GM21447 (cell line): ENCODE results near the gene SVEP1.
"Not testable (repeated sequence)": the region's sequence is repeated elsewhere in the genome, so short reads cannot be mapped to it uniquely, and the experiment has no call there.

Experiments used
- ATAC-seq: cut with Tn5 transposase; IDR thresholded peaks from one replicate; pipeline ENCODE4 v1.9.1; 2021; ENCODE audit not compliant: unreplicated experiment

The SVEP1 gene

DNA sequence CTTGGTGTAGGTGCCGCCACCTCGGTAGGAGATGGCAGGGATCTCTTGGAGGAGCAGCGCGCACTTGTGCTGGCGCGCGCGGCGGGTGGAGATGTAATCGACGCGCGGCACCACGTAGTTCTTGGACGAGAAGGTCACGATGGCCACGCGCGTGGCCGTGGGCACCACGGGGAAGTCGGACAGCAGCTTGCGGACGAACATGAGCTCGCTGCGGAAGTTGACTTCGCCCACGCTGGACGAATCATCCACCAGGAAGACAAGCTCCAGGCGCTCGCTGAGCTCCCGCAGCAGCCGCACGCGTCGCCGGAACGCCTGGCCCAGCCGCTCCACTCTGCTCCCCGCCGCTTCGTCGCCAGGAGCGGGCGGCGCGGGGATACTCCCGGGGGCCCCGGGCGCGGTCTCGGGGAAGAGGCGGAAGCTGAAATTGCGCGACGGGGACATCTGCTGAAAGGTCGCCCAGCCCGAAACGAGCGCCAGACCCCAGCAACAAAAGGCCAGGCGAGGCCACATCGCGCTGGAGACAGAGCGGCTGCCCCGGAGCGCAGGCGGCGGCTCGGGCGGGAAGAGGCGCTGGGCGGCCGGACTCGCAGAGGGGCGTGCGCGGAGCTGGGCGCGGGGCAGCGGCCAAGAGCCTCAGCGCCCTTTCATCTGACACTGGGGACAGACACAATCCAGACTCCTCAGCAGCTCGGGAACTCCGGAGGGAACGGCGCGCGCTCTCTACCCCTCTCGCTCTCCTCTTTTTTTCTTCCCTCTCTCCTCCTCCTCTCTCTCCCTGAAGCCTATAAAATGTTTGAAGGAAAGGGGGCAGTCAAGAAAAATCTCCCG is at the start of gene SVEP1:
TSS of gene SVEP1 (minus strand) at position 708 of the 828 bp plus-strand sequence. CDS start at position 510, 198 bp downstream.
- no peak for ATAC-seq

DNA sequence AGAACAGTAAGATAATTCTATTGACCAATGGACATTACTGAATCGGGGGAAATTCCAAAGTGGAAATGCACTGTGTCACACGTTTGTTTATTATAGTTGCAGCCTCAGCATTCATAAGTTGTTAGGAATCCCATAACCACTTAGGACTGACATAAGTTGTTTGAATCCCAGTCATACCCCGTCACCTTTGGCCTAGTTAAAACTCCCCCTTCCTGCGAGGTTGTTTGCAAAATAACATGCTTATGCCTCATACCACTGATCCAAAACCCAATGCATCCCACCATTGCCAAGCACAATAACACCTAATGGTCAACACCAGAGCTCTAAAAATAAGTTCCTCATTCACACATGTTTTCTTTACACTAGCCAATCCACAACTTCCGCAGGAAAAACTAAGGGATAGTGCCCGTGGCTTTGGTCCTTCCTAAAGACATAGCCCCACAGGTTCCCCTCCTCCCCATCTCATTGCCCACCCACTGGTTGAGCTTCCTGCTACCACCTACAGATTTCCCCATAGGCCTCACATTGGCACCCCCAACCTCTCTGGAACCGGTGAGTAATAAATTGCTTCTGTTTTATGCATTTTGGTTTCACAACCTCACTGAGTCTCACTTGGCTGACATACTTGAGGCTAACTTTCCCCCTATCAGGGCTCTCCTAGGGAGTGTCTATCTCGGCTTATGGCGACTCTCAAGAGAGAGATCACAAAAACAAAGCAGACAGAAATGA is 46.7 kb upstream of the SVEP1 start:
- ATAC-seq: peak; percentile 95

DNA sequence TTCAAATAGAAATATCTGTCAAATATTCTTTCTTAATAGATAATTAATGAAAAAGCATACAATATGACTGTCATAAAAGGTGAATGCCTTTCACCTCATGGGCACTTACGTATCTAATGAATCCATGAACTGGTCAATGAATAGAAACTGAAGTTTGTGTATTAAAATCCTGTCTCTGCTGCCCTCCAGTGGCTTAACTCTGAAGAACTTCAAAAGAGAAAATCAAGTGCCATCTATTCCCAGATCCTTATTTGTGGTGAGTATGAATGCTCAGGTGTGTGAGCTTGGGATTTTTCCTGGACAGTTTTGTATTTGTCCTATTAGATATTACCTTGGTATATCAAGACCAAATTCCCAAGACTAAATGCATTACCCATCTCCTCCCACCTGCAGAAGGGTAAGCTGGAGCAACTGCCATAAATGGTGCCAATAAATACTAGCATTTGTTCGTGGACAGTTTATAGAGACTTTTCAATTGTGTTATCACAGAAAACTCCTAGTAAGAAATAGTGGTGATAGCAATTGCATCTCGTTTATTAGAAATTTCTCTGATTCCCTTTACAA is 44.0 kb upstream of the SVEP1 start:
- ATAC-seq: no peak

DNA sequence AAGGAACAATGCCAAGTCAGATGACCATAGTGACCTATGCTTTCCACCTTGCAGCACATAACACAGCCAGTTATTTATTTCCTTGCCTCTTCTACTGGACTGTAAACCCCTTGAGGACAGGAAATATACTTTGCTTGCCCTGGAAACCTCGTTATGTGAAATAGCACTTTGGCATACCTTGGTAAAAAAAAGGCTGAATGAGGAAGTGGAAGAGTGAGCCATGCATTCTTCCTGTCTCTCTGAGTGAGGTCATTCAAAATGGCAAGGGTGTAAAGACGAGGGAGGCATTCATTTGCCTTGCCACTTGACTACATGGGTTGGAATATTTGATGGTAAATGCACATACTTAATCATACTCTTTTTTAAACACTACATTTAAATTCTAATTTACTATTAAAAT is 42.8 kb upstream of the SVEP1 start:
- ATAC-seq: no peak

DNA sequence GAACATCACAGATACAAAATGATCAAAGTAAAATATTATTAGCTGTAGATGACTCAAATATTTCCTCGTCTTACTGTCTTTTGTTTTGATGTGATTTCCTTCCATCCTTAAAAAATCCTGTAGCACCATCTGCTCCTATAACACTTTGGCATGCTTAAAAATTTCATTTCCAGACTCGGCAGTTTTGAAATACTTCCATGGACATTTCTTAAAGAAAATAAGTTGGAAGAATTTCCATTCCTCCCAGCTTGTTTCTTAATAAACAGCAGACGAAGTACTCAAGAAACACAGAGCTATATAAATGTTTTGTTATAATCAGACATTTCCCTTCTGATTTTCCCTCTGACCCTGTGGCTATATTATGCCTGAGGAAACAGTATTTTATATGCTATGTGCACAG is 41.2 kb upstream of the SVEP1 start:
- no peak for ATAC-seq

DNA sequence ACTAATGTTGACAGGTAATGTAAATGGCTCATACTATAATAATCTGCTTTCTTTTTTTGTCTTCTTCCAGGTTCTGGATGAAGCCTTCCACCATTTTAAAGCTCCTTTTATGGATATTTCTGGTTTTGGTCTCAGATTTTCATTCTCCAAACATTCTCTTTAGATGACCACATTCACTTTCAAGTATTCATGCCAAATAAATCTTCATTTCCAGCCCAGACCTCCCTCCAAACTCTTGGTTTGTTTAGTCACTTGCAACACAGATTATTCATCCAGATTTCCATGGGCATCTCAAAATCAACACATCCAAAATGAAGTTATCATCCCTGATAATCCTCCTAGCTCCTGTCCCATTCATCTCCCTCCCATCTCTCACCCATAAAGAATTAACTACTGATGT is 40.3 kb upstream of the SVEP1 start:
- no peak for ATAC-seq

DNA sequence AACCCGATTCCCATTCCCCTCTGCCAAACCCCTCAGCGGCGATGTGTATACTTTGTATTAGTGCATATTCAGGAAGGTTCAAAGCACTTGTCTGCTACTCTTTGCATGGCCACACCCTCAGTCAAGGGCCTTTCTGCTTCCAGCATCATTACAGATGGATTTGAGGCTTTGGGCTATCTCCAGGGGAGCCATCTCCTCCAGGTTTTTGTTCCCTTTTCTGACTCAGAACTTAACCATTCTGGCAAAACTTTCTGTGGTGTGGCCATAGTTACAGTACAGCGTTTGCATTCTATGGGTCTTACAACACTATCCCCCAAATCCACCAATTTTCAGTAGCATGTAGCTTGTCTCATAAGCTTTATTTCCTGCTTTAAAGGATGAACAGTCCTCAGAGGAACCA is 36.0 kb upstream of the SVEP1 start:
- ATAC-seq: no peak

DNA sequence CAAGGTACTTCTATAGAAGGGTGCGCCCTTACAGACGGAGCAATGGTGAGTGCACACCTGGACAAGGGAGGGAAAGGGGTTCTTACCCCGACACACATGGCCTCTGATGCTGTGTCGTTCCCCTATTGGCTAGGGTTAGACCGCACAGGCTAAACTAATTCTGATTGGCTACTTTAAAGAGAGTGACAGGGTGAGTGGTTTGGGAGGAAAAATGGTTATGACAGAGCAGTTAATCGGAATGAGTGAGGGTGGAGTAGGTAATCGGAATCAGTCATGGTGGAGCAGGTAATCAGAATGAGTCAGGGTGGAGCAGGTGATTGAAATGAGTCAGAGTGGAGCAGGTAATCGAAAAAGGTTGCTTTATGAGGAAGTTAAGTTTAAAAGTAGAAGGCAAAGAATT is 35.0 kb upstream of the SVEP1 start:
- not testable (repeated sequence) for ATAC-seq

DNA sequence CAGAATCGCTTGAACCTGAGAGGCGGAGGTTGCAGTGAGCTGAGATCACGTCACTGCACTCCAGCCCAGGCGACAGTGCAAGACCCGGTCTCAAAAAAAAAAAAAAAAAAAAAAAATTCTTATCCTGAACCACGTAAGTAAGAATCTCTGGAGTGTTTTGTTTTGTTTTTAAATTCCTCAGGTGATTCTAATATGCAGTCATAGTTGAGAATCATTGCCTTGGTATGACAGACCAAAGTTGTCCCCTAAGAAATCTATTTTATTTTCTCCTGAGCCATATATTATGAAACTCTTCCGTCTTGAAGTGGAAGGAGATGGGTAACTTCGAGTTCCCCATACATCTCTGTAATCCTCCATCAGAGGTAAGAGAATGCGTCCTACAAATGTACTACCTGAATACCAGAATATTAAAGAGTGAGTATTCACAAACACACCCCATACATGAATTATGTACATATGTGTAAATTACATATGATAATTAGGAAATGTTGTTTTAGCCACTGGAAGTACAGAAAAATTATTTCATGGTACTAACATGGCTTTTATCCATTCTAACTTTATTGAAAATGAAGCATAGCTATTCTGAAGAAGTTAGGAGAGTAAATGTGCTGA is 26.7 kb upstream of the SVEP1 start:
- ATAC-seq: no peak

DNA sequence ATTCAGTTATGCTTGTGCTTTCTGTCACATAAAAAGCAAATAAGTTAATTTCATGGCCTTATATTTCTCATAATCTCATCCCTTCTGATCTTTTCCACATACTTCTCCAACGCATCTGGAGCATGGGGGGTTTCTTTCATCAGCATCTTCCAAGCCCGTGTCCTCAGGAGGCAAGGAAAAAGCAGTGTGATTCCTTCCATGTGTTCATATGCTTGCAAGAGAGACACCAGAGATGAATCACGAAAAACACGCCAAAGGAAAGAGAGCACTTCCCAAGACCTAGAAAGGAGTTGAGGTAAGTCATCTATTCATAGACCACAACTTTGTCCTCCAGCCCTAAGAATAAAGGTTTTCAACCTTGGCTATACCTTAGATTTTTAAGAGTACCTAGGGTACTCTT is 26.0 kb upstream of the SVEP1 start:
- no peak for ATAC-seq

DNA sequence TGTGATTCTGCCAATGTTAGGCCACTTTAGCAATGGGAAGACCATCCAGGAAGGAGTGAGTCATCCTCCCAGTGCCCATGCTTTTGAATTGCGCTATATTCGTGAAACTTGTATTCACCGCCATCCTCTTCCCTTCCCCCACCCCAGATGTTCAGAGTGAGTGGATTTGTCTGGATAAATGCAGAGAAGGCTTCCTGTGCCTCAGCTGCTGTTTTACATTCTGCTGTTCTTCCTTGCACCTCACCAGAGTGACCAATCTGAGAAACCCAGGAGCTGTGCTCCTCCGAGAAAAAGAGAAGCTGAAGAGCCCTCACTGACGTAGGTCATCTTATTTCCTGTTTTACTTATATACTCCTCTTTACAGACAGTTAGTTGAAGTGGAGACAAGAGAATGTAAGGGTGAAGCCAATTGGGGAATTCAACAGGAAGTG is 24.6 kb upstream of the SVEP1 start:
- ATAC-seq: no peak

DNA sequence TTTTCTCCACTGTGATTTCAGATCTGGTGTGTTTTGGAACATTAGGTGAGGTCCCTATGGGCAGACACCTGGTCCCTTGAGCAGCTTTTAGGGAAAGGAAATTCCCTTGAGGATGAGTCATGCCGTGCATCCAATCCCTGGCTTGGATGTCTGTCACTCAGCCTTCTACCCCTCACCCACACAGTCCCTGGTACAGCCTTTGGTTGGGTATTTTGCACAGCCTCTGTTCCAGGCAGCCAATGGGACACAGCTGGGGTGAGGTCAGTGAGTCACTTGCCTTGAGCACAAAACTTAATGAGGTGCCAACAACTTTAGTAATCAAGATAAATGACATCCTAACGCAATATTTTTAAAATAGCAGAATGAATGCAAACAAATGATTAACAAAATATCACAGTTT is 22.7 kb upstream of the SVEP1 start:
- no peak for ATAC-seq

DNA sequence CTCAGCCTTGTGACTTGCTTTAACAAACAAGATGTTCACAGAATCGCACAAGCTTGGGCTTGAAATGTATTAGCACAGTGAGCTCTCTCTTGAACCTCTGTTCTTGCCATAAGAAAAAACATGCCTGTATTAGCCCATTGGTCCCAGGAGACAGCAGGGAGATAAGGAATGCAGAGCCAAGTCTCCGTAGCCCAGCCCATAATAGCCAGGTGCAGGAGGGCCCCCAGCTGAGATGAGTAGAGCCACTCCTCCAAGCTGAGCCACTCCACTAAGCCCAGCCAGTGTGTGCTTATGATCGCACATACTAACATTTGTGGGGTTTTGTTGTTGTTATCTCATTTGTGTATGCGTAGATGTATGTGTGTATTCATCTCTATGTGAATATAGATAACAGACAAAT is 21.6 kb upstream of the SVEP1 start:
- ATAC-seq: no peak

DNA sequence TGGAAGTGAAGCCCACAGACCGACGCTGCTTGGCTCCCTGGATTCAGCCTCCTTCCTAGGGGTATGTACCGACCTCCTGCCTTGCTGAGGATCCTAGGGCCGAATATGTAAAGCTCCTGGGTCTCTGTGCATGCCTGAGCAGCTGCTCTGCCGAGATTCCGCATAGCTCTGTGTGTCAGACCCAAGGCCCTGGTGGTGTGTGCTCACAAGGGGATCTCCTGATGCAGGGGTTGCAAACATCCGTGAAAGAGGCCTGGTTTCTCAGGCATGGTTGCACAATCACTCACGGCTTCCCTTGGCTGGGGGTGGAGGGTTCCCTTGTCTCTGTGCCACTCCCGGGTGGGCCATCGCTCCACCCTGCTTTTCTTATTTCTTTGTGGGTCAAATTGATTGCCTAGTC is 19.9 kb upstream of the SVEP1 start:
- ATAC-seq: no peak

DNA sequence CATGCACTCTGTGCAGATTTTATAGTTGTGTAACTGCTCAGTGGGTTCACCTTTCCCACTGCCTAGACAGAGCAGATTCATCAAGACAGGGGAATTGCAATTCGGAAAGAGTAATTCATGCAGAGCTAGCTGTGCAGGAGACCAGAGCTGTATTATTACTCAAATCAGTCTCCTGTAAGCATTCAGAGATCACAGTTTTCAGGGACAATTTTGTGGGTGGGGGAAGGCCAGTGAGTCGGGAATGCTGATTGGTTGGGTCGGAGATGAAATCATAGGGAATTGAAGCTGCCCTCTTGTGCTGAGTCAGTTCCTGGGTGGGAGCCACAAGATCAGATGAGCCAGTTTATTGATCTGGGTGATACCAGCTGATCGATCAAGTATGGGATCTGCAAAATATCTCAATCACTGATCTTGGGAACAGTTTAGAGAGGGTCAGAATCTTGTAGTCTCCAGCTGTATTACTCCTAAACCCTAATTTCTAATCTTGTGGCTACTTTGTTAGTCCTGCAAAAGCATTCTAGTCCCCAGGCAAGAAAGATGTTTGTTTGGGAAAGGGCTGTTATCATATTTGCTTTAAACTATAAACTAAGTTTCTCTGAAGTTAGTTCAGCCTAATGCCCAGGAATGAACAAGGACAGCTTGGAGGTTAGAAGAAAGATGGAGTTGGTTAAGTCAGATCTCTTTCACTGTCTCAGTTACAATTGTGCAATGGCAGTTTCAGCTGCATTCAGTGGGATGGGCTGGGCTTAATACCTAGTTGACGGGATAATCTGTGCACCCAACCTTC is 12.7 kb upstream of the SVEP1 start:
- no peak for ATAC-seq

DNA sequence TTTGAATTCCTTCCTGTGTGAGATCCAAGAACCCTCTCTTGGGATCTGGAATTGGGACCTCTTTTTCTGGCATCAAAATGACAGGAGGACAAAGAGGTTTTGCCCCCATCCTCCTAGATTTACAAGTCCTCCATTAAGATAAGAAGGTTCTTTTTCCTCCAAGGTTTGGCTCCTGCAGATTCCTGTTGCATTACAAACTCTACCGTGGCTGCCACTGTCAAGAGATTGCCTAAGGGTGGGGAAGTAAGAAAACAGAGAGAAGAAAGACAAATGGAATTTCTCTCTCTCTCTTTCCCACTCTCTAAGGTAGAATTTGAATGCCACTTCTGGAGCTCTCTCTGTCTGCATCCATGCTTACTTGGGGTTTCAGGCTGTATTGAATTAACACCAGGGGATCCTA is 12.0 kb upstream of the SVEP1 start:
- ATAC-seq: no peak

DNA sequence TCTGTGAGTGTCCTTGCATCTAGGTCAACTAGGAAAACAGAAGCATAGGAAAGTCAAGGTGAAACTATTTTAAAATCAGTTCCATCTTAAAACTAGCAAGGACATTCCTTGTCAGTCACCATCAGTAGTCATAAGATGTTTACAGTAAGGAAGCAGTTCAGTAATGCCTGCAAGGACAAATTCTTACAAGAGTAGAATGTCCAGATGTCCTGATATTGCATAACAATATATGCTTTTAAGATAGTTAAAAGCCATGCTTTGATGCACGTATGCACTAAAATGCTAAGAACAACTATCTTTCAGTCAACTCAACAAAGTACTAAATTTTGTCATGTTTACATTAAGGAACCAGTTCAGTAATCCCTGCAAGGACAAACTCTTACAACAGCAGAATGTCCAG is 11.3 kb upstream of the SVEP1 start:
- no peak for ATAC-seq

DNA sequence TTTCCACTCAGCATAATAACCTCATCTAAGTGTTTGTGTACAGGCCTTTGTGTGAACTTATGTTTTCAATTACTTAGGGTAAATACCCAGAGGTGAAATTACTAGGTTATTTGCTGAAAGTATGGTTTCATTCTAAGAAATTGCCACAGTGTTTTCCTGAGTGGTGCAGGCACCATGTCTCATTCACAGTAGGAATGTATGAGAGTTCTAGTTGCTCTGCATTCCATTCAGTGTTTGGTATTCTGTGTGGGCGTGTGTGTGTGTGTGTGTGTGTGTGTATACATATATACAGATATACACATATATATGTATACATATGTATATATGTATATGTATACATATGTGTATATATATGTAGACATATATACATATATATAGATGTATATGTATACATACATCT is 8.8 kb upstream of the SVEP1 start:
- no peak for ATAC-seq

DNA sequence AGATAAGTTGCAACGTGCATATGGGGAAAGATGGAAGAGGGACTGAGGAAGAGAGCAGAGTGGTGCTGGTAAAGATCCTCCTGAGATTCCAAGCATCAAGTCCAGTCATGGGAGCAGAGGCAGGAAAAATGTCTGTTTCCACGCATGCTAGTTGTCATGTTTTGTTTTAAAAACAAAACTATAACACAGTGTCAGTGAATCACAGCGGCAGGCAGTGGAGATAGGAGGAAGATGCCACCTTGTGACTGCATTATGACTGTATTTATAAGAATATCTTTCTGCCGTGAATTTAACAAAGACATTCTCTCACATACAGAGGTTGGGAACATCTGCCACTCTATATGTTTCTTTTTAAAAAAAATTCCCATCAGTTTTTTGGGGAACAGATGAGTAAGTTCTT is 3.7 kb upstream of the SVEP1 start:
- ATAC-seq: no peak

DNA sequence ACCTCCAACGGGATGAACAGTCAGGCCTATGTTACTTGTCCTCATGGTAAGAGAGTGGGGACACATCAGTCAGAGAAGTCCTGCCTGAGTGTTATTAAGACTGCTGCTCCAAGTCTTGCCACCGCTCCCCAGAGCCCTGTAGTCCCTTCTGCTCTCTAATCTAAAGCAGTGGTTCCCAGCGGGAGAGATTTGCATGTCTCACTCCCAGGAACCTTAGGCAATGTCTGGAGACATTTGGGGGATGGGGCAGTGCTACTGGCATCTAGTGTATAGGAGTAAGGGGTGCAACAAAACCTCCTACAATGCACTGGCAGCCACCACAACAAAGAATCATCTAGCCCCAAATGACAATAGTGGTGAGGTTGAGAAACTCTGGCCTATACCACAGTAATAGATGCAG is 2.6 kb upstream of the SVEP1 start:
- no peak for ATAC-seq

DNA sequence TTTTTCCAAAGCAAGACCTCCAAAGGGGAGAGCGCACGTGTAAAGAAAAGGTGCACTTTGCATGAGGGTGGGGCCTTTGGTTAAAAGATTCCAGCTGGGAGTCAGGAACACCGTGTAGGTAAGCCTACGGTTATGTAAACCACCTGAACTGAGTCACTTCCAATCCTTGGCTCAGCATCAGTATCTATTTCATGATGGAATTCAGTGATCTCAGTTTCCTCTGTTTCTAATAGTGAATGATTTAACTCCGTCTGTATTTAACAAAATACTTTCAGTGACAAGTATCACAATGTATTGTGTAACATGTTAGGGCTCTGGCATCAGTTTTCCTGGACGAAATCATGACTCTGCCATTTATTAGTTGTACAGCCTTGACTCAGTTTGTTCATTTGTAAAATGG is 1.3 kb upstream of the SVEP1 start:
- no peak for ATAC-seq
